SU-DHL-6 (cell line): ENCODE measurements around the gene NXPH1.

Experiments used
- H2AFZ ChIP-seq: fragments of 200-600 bp; sonication (generic); 2 replicates; pipeline ENCODE4 v1.6.1; 2014; ENCODE audit warnings: low read depth, mild to moderate bottlenecking, moderate library complexity, mixed read lengths, antibody characterized with exemption, low read length; ENCODE audit not compliant: severe bottlenecking
- H3F3A ChIP-seq: fragments of 200-600 bp; shearing (Covaris generic); 2 replicates; pipeline ENCODE4 v1.6.0; 2016; ENCODE audit warnings: antibody characterized with exemption, mild to moderate bottlenecking; ENCODE audit not compliant: insufficient read depth
- H3K27ac ChIP-seq: fragments of 200-600 bp; sonication (generic); 2 replicates; pipeline ENCODE4 v1.5.1; 2016; ENCODE audit warnings: low read depth, mild to moderate bottlenecking, low read length, moderate library complexity, mixed read lengths
- H3K27me3 ChIP-seq: fragments of 200-600 bp; sonication (generic), shearing (Covaris generic); 2 replicates; pipeline ENCODE4 v1.6.0; 2014; ENCODE audit warnings: mild to moderate bottlenecking, low read length
- H3K36me3 ChIP-seq: fragments of 200-600 bp; sonication (generic); 2 replicates; pipeline ENCODE4 v1.6.1; 2014; ENCODE audit warnings: mild to moderate bottlenecking, low read length, mixed read lengths
- H3K4me2 ChIP-seq: fragments of 300-600, 200-600 bp; shearing (Covaris generic), sonication (generic); 2 replicates; pipeline ENCODE4 v1.6.0; 2014; ENCODE audit warnings: low read length, low read depth, mild to moderate bottlenecking; ENCODE audit not compliant: poor library complexity, severe bottlenecking
- H3K4me3 ChIP-seq: fragments of 200-600 bp; sonication (generic); 2 replicates; pipeline ENCODE4 v1.5.1; 2014; ENCODE audit warnings: antibody characterized with exemption, low read length, mild to moderate bottlenecking, mixed read lengths; ENCODE audit not compliant: insufficient read depth, poor library complexity, severe bottlenecking
- H3K79me2 ChIP-seq: fragments of 200-600 bp; sonication (generic); 2 replicates; pipeline ENCODE4 v1.6.1; 2014; ENCODE audit warnings: mild to moderate bottlenecking, low read length, moderate library complexity; ENCODE audit not compliant: insufficient read depth
- H3K9ac ChIP-seq: fragments of 200-600 bp; sonication (generic); 2 replicates; pipeline ENCODE4 v1.7.0; 2014; ENCODE audit warnings: mild to moderate bottlenecking, low read length
- H3K9me2 ChIP-seq: fragments of 200-600 bp; sonication (generic); replicated peaks from 2 replicates; pipeline ENCODE4 v1.6.1; 2014; ENCODE audit warnings: low read length; ENCODE audit not compliant: insufficient read depth
- H3K9me3 ChIP-seq: fragments of 200-600 bp; sonication (generic); 2 replicates; pipeline ENCODE4 v1.6.1; 2014; ENCODE audit warnings: low read length, mixed read lengths; ENCODE audit not compliant: insufficient read depth
- H4K20me1 ChIP-seq: fragments of 200-600 bp; sonication (generic); 2 replicates; pipeline ENCODE4 v1.6.1; 2014; ENCODE audit warnings: low read depth, mild to moderate bottlenecking, antibody characterized with exemption, low read length, moderate library complexity, mixed read lengths
- CTCF ChIP-seq: fragments of 200-600 bp; sonication (generic); IDR thresholded peaks from one replicate; pipeline ENCODE4 v1.5.1; 2017; ENCODE audit warnings: antibody characterized with exemption, mild to moderate bottlenecking, low read length, moderate library complexity; ENCODE audit not compliant: insufficient read depth, poor library complexity, severe bottlenecking
- EZH2phosphoT487 ChIP-seq: fragments of 200-600 bp; sonication (generic), shearing (Covaris generic); conservative IDR thresholded peaks from 2 replicates; pipeline ENCODE4 v1.6.1; 2018; ENCODE audit warnings: mild to moderate bottlenecking, antibody characterized with exemption, low read length, moderate library complexity, mixed read lengths

Gene NXPH1

GRCh38 chr7:8747338-8747737 is 313.9 kb downstream of the NXPH1 start:
- TF ChIP-seq CTCF: no peak
- TF ChIP-seq EZH2phosphoT487: no peak
- no peaks in the 10 kb centered on the region for H4K20me1 ChIP-seq
- H3K4me3 ChIP-seq: no peak overlapping the region
- H2AFZ ChIP-seq: no peak overlapping the region
- no peaks in the 10 kb centered on the region for H3K9me3 ChIP-seq
- no peak overlapping the region for H3K4me2 ChIP-seq
- H3K9ac ChIP-seq: no peak overlapping the region
- no peak overlapping the region for H3K27ac ChIP-seq
- no peaks in the 10 kb centered on the region for H3K36me3 ChIP-seq
- no peaks in the 10 kb centered on the region for H3K27me3 ChIP-seq
- H3F3A ChIP-seq: no peaks in the 10 kb centered on the region
- H3K79me2 ChIP-seq: no peaks in the 10 kb centered on the region
- H3K9me2 ChIP-seq: no peaks in the 10 kb centered on the region

- H3K4me3 ChIP-seq: no peak overlapping the region
- no peaks in the 10 kb centered on the region for H3F3A ChIP-seq
- H3K27ac ChIP-seq: no peak overlapping the region
- no peak overlapping the region for H3K4me2 ChIP-seq
- H3K27me3 ChIP-seq: no peaks in the 10 kb centered on the region
- no peaks in the 10 kb centered on the region for H3K79me2 ChIP-seq
- H3K9ac ChIP-seq: no peak overlapping the region
- H3K36me3 ChIP-seq: no peaks in the 10 kb centered on the region
- no peaks in the 10 kb centered on the region for H3K9me3 ChIP-seq
- no peak overlapping the region for H2AFZ ChIP-seq
- no peaks in the 10 kb centered on the region for H4K20me1 ChIP-seq
- no peaks in the 10 kb centered on the region for H3K9me2 ChIP-seq
- no peak for TF ChIP-seq CTCF
- no peak for TF ChIP-seq EZH2phosphoT487
Observed at GRCh38 chr7:8751557-8752231, 318.3 kb downstream of the NXPH1 start.

GRCh38 chr7:8753355-8753754 is 319.9 kb downstream of the NXPH1 start:
- H3K27ac ChIP-seq: no peak overlapping the region

More at GRCh38 chr7:8753355-8753754, 319.9 kb downstream of the NXPH1 start:
- Histone ChIP-seq H3F3A (no peaks in the 10 kb centered on the region), H4K20me1 (no peaks in the 10 kb centered on the region), H3K27me3 (no peaks in the 10 kb centered on the region), H3K36me3 (no peaks in the 10 kb centered on the region), H3K9me2 (no peaks in the 10 kb centered on the region), H3K9ac (no peak overlapping the region), H3K9me3 (no peaks in the 10 kb centered on the region), H2AFZ (no peak overlapping the region), H3K79me2 (no peaks in the 10 kb centered on the region), H3K4me3 (no peak overlapping the region), H3K4me2 (no peak overlapping the region)
- TF ChIP-seq EZH2phosphoT487: no peak
- no peak for TF ChIP-seq CTCF
